HEK293T (cell line): ENCODE results near the gene MIEN1.

Experiments
- CTCF ChIA-PET: fragments of 350-600 bp; formaldehyde crosslinking; extraction: SDS; loops from one replicate; lab custom pipeline; 2021; ENCODE audit warnings: antibody characterized with exemption, inconsistent platforms; lab: Yijun Ruan, JAX
- POLR2A ChIA-PET: fragments of 350-600 bp; formaldehyde crosslinking; extraction: SDS; loops from one replicate; lab custom pipeline; 2020; ENCODE audit warnings: antibody characterized with exemption, inconsistent platforms; lab: Yijun Ruan, JAX
- DNase-seq: peaks from one replicate; pipeline ENCODE4 v3.0.0; 2012; ENCODE audit warnings: mixed read lengths; ENCODE audit errors: extremely low spot score
- ARNT ChIP-seq: fragments of 450-650 bp; IDR thresholded peaks from 2 replicates; pipeline ENCODE4 v1.6.1; 2017; ENCODE audit warnings: mild to moderate bottlenecking
- BHLHE40 ChIP-seq: fragments of 450-650 bp; IDR thresholded peaks from 2 replicates; pipeline ENCODE4 v1.6.1; 2016; ENCODE audit warnings: mild to moderate bottlenecking, moderate library complexity, borderline replicate concordance
- CTBP1 ChIP-seq: fragments of 450-650 bp; IDR thresholded peaks from 2 replicates; pipeline ENCODE4 v1.6.1; 2016; ENCODE audit warnings: borderline replicate concordance
- ELF4 ChIP-seq: fragments of 450-650 bp; IDR thresholded peaks from 2 replicates; pipeline ENCODE4 v1.6.1; 2017; ENCODE audit warnings: antibody characterized with exemption
- FOXA1 ChIP-seq: fragments of 450-650 bp; IDR thresholded peaks from 2 replicates; pipeline ENCODE4 v1.6.1; 2016; ENCODE audit warnings: mild to moderate bottlenecking
- FOXK2 ChIP-seq: fragments of 450-650 bp; IDR thresholded peaks from 2 replicates; pipeline ENCODE4 v1.6.1; 2016; ENCODE audit warnings: mild to moderate bottlenecking
- FOXM1 ChIP-seq: fragments of 450-650 bp; IDR thresholded peaks from 2 replicates; pipeline ENCODE4 v1.6.1; 2017; ENCODE audit warnings: mild to moderate bottlenecking, borderline replicate concordance
- HDGF ChIP-seq: fragments of 450-650 bp; IDR thresholded peaks from 2 replicates; pipeline ENCODE4 v1.6.1; 2017; ENCODE audit warnings: antibody characterized with exemption, borderline replicate concordance
- L3MBTL2 ChIP-seq: fragments of 450-650 bp; conservative IDR thresholded peaks from 2 replicates; pipeline ENCODE4 v1.6.1; 2016; ENCODE audit warnings: mild to moderate bottlenecking
- LEF1 ChIP-seq: fragments of 450-650 bp; IDR thresholded peaks from 2 replicates; pipeline ENCODE4 v1.6.1; 2017; ENCODE audit warnings: mild to moderate bottlenecking, borderline replicate concordance
- NFRKB ChIP-seq: fragments of 450-650 bp; IDR thresholded peaks from 2 replicates; pipeline ENCODE4 v1.6.1; 2016; ENCODE audit warnings: mild to moderate bottlenecking, moderate library complexity
- SP1 ChIP-seq: fragments of 450-650 bp; IDR thresholded peaks from 2 replicates; pipeline ENCODE4 v1.6.1; 2017
- SUZ12 ChIP-seq: fragments of 450-650 bp; IDR thresholded peaks from 2 replicates; pipeline ENCODE4 v1.6.1; 2016; ENCODE audit warnings: mild to moderate bottlenecking
- TARDBP ChIP-seq: fragments of 450-650 bp; IDR thresholded peaks from 2 replicates; pipeline ENCODE4 v1.6.1; 2016
- ZNF384 ChIP-seq: fragments of 450-650 bp; IDR thresholded peaks from 2 replicates; pipeline ENCODE4 v1.6.1; 2016
- TF ChIP-seq, protein P1 (sequence below): fragments of 450-650 bp; IDR thresholded peaks from 2 replicates; pipeline ENCODE4 v1.6.1; 2016

MIEN1 gene

GRCh38 chr17:39744836-39745215, 14.5 kb upstream of the MIEN1 start:
- ChIA-PET POLR2A (interaction anchor here (1.1 to 1.5 kb wide), 3 partner anchors 8 to 57 kb away, joined by 3 to 4 read pairs (median 3); partner anchors contain the start of gene PGAP3), CTCF (no interaction called here)
- no peak for TF ChIP-seq ELF4
- TF ChIP-seq FOXK2, result no peak
- no peak for TF ChIP-seq L3MBTL2
- TF ChIP-seq FOXM1, result no peak
- no peak for TF ChIP-seq LEF1
- no peak for TF ChIP-seq ZNF384
- no peak for TF ChIP-seq HDGF
- TF ChIP-seq SUZ12, result no peak
- no peak for TF ChIP-seq CTBP1
- TF ChIP-seq NFRKB, result no peak
- TF ChIP-seq TARDBP, result no peak
- TF ChIP-seq ARNT, result no peak
- DNase-seq, result no peak

DNA sequence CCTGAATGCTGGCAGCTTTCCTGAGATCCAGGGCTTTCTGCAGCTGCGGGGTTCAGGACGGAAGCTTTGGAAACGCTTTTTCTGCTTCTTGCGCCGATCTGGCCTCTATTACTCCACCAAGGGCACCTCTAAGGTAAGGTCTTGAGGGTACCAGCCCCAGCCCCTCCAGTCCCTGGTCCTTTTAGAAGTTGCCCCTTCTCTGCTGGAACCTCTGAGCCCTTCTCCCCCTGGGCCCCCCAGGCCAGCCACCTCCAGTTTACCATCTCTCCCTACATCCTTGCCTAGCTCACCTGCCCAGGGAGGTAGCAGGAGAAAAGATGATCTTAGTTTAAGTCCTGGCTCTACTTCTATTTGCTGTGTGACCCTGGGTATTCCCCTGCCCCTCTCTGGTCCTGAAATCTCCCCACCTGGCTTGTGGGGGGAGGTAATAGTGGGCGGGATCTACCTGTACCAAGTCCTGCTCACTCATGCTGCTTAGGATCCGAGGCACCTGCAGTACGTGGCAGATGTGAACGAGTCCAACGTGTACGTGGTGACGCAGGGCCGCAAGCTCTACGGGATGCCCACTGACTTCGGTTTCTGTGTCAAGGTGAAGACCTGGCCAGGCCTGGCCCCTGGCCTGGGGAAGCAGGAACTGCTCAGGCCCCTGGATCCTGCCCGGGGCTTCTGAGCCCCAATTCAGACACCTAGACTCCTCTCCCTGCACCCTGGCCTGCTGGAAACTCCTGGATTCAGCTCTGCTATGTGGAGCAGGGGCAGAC, 13.9 kb upstream of the MIEN1 start:
- ChIA-PET POLR2A (interaction anchor here (1.1 to 1.5 kb wide), 4 partner anchors 9 to 283 kb away, joined by 3 to 5 read pairs (median 4); partner anchors contain the start of genes CDK12 and PGAP3), CTCF (no interaction called here)
- TF ChIP-seq, protein P1, sequence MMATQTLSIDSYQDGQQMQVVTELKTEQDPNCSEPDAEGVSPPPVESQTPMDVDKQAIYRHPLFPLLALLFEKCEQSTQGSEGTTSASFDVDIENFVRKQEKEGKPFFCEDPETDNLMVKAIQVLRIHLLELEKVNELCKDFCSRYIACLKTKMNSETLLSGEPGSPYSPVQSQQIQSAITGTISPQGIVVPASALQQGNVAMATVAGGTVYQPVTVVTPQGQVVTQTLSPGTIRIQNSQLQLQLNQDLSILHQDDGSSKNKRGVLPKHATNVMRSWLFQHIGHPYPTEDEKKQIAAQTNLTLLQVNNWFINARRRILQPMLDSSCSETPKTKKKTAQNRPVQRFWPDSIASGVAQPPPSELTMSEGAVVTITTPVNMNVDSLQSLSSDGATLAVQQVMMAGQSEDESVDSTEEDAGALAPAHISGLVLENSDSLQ, result no peak
- no peak for TF ChIP-seq ELF4
- no peak for TF ChIP-seq CTBP1
- no peak for TF ChIP-seq SP1
- no peak for TF ChIP-seq TARDBP
- no peak for TF ChIP-seq FOXK2
- TF ChIP-seq ARNT, result no peak
- TF ChIP-seq BHLHE40, result no peak
- TF ChIP-seq HDGF, result no peak
- TF ChIP-seq FOXM1, result no peak
- TF ChIP-seq ZNF384, result no peak
- TF ChIP-seq FOXA1, result no peak
- TF ChIP-seq L3MBTL2, result no peak
- no peak for TF ChIP-seq SUZ12
- TF ChIP-seq NFRKB, result no peak
- DNase-seq, result no peak

- no peak for TF ChIP-seq L3MBTL2
- no peak for DNase-seq
- CTCF ChIA-PET, result interaction anchor here (0.9 kb wide), 1 partner anchor 11 kb away, joined by 3 read pairs; no protein-coding TSS in a partner anchor
Observed at GRCh38 chr17:39742856-39743436, 12.6 kb upstream of the MIEN1 start.

GRCh38 chr17:39742126-39742855, 12.0 kb upstream of the MIEN1 start:
- no peak for DNase-seq
- CTCF ChIA-PET, result interaction anchor here (0.9 kb wide), 1 partner anchor 10 kb away, joined by 3 read pairs; no protein-coding TSS in a partner anchor
- TF ChIP-seq FOXM1 (no peak), SP1 (no peak), ZNF384 (no peak), FOXA1 (no peak), LEF1 (no peak)
- POLR2A ChIA-PET, result no interaction called here

More at GRCh38 chr17:39742856-39743436, 12.6 kb upstream of the MIEN1 start:
- POLR2A ChIA-PET, result interaction anchor here (0.8 to 1.5 kb wide), 2 partner anchors 12 to 55 kb away, joined by 3 read pairs; partner anchors contain the start of gene PGAP3

GRCh38 chr17:39740357-39741111, 10.2 kb upstream of the MIEN1 start:
- ChIA-PET CTCF (no interaction called here), POLR2A (interaction anchor here (0.7 kb wide), 1 partner anchor 12 kb away, joined by 3 read pairs; no protein-coding TSS in a partner anchor)
- no peak for TF ChIP-seq FOXK2
- no peak for DNase-seq

DNA sequence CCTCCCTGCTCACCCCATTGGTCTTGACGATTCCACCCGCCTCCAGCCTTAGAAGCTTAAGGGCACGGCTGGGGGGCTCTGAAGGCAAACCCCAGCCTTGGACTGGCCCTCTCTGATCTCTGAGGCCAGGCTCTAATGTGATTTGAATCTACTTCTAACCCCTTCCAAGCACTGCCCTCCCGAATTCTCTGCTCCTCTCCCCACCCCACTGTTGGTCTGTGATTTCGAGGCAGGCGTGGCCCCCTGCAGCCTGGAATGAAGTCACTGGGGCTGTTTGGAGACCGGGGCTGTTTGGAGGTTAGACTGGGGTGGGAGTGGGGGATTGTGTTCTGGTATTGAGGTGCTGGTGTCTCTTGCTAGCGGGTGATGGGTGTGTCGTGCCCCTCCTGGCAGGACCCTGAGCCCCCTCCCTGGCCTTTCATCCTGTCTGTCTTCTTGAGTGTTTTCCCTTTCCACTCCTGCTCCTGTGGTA, 9.6 kb upstream of the MIEN1 start:
- ChIA-PET POLR2A (interaction anchor here (0.7 kb wide), 1 partner anchor 10 kb away, joined by 3 read pairs; no protein-coding TSS in a partner anchor), CTCF (interaction anchor here (1.1 kb wide), 1 partner anchor 10 kb away, joined by 6 read pairs; the partner anchor contains the start of gene MIEN1)
- TF ChIP-seq TARDBP, result no peak
- TF ChIP-seq ELF4, result no peak
- TF ChIP-seq HDGF, result no peak
- no peak for TF ChIP-seq L3MBTL2
- TF ChIP-seq, protein P1, result no peak
- TF ChIP-seq SUZ12, result no peak
- no peak for TF ChIP-seq BHLHE40
- no peak for TF ChIP-seq FOXM1
- no peak for TF ChIP-seq ARNT
- DNase-seq, result no peak
